BE2C (cell line): ENCODE results near the gene ARL2BP.
A peak's percentile ranks its signal among the peaks of the same experiment; 100 is the strongest.

ENCODE experiments used
- DNase-seq: peaks from one replicate; pipeline ENCODE4 v3.0.0-alpha.2; 2020
- H3K27me3 ChIP-seq: fragments of 250-450 bp; sonication (Bioruptor Pico); 2 replicates; pipeline ENCODE4 v1.5.1; 2020; ENCODE audit warnings: mild to moderate bottlenecking
- H3K36me3 ChIP-seq: fragments of 250-450 bp; sonication (Bioruptor Pico); 2 replicates; pipeline ENCODE4 v1.5.1; 2020; ENCODE audit warnings: mild to moderate bottlenecking
- H3K4me1 ChIP-seq: fragments of 250-450 bp; sonication (Bioruptor Pico); 2 replicates; pipeline ENCODE4 v1.5.1; 2020
- H3K4me3 ChIP-seq: 2 replicates; pipeline ENCODE4 v1.5.1; 2011; ENCODE audit warnings: low read depth, low read length
- H3K9me3 ChIP-seq: fragments of 250-450 bp; sonication (Bioruptor Pico); 2 replicates; pipeline ENCODE4 v1.5.1; 2020
- CTCF ChIP-seq: IDR thresholded peaks from 2 replicates; pipeline ENCODE4 v1.5.1; 2012; ENCODE audit warnings: mild to moderate bottlenecking, low read depth, low read length

Gene ARL2BP

GRCh38 chr16:57224651-57225335, 20.3 kb upstream of the ARL2BP start:
- TF ChIP-seq CTCF, result no peak
- H3K9me3 ChIP-seq, result no peaks in the 10 kb centered on the region
- H3K4me1 ChIP-seq, result peaks cover 14% of the 10 kb centered on the region
- no peak overlapping the region for H3K4me3 ChIP-seq
- H3K36me3 ChIP-seq, result peaks cover 86% of the 10 kb centered on the region
- no peak for DNase-seq
- H3K27me3 ChIP-seq, result no peaks in the 10 kb centered on the region

- Histone ChIP-seq H3K4me1 (peaks cover 14% of the 10 kb centered on the region), H3K9me3 (no peaks in the 10 kb centered on the region), H3K27me3 (no peaks in the 10 kb centered on the region), H3K4me3 (no peak overlapping the region), H3K36me3 (peaks cover 85% of the 10 kb centered on the region)
- no peak for DNase-seq
- TF ChIP-seq CTCF, result no peak
Observed at GRCh38 chr16:57225978-57226377, 19.1 kb upstream of the ARL2BP start.

GRCh38 chr16:57226701-57227621, 18.1 kb upstream of the ARL2BP start:
- no peak overlapping the region for H3K4me3 ChIP-seq
- peaks cover 14% of the 10 kb centered on the region for H3K4me1 ChIP-seq
- DNase-seq, result peak; percentile 60
- no peaks in the 10 kb centered on the region for H3K9me3 ChIP-seq
- no peak for TF ChIP-seq CTCF
- no peaks in the 10 kb centered on the region for H3K27me3 ChIP-seq
- peaks cover 85% of the 10 kb centered on the region for H3K36me3 ChIP-seq

- no peak for DNase-seq
- H3K4me1 ChIP-seq, result peaks cover 14% of the 10 kb centered on the region
- no peaks in the 10 kb centered on the region for H3K27me3 ChIP-seq
- no peak overlapping the region for H3K4me3 ChIP-seq
- peaks cover 86% of the 10 kb centered on the region for H3K36me3 ChIP-seq
- no peak for TF ChIP-seq CTCF
- no peaks in the 10 kb centered on the region for H3K9me3 ChIP-seq
Observed at GRCh38 chr16:57229079-57229478, 16.0 kb upstream of the ARL2BP start.

GRCh38 chr16:57231821-57232350, 13.2 kb upstream of the ARL2BP start:
- no peak for DNase-seq
- Histone ChIP-seq H3K36me3 (peaks cover 86% of the 10 kb centered on the region), H3K4me1 (peaks cover 9% of the 10 kb centered on the region), H3K9me3 (no peaks in the 10 kb centered on the region), H3K4me3 (no peak overlapping the region), H3K27me3 (no peaks in the 10 kb centered on the region)
- no peak for TF ChIP-seq CTCF
